Brain microvascular endothelial cell (primary cell): ENCODE results near the gene PDZD8.
"Not testable (repeated sequence)": the region's sequence is repeated elsewhere in the genome, so short reads cannot be mapped to it uniquely, and the experiment has no call there.

ENCODE experiments used
- DNase-seq: peaks from one replicate; pipeline ENCODE4 v3.0.0-alpha.2; 2020
- H3K27ac ChIP-seq: fragments of 250-450 bp; sonication (Bioruptor Pico); 2 replicates; pipeline ENCODE4 v1.5.1; 2020; ENCODE audit warnings: mild to moderate bottlenecking, moderate library complexity
- H3K27me3 ChIP-seq: fragments of 250-450 bp; sonication (Bioruptor Pico); replicated peaks from 2 replicates; pipeline ENCODE4 v1.5.1; 2020; ENCODE audit warnings: mild to moderate bottlenecking
- H3K36me3 ChIP-seq: fragments of 250-450 bp; sonication (Bioruptor Pico); replicated peaks from 2 replicates; pipeline ENCODE4 v1.5.1; 2020; ENCODE audit warnings: mild to moderate bottlenecking
- H3K4me3 ChIP-seq: 2 replicates; pipeline ENCODE4 v1.5.1; 2011; ENCODE audit warnings: low read depth, mild to moderate bottlenecking, control low read depth, low read length, moderate library complexity
- in situ Hi-C: cut with HindIII; loops from 2 replicates; pipeline ENCODE4 v1.10.0; 2017; ENCODE audit warnings: low sequenced_read_pairs, low pct_ligation_motif_present
- TF ChIP-seq, protein P1 (sequence below): IDR thresholded peaks from 2 replicates; pipeline ENCODE4 v1.5.1; 2011; ENCODE audit warnings: low read depth, mild to moderate bottlenecking, moderate library complexity, low read length, control low read depth, inconsistent platforms; ENCODE audit errors: missing control alignments

PDZD8 gene

DNA sequence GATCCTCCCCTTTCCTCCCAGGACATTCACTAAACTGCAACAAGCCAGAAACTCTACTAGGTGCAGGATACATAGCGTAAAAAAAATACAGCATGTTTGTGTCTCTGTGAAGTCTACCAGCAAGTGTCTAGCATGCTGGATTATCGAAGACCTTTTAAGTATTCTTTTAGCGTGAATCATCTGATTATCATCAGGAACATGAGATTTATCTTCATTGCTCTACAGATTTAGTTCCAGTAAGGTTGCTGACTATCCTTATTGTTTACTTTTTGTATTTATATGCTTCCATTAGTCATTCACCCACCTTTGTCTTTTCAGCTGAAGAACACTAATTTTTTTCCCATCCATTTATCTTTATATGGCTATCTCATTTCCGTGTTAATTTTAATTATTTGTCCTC is 62.8 kb downstream of the PDZD8 start:
- TF ChIP-seq, protein P1, sequence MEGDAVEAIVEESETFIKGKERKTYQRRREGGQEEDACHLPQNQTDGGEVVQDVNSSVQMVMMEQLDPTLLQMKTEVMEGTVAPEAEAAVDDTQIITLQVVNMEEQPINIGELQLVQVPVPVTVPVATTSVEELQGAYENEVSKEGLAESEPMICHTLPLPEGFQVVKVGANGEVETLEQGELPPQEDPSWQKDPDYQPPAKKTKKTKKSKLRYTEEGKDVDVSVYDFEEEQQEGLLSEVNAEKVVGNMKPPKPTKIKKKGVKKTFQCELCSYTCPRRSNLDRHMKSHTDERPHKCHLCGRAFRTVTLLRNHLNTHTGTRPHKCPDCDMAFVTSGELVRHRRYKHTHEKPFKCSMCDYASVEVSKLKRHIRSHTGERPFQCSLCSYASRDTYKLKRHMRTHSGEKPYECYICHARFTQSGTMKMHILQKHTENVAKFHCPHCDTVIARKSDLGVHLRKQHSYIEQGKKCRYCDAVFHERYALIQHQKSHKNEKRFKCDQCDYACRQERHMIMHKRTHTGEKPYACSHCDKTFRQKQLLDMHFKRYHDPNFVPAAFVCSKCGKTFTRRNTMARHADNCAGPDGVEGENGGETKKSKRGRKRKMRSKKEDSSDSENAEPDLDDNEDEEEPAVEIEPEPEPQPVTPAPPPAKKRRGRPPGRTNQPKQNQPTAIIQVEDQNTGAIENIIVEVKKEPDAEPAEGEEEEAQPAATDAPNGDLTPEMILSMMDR = no peak
- Histone ChIP-seq H3K27me3 (no peaks in the 10 kb centered on the region), H3K4me3 (no peak overlapping the region), H3K36me3 (no peaks in the 10 kb centered on the region), H3K27ac (no peak overlapping the region)
- in situ Hi-C loops = no loop called here
- DNase-seq = no peak

DNA sequence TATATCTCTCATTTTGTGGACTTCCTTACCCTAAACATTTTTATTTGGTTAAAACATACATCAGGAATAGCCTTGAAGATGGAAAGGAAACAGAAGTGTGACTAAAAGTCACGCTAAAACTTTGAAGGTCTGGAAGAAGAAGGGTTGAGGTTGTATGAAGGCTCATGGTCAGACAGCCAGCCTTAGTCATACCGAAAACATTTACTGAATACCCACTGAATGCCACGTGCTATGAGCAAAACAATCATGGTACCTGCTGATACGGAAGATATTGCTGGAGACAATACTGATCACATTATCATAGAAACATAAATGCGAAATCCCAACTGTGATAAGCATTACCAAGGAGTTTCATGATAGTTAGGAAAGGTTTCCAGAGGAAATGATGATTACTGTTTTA is 64.0 kb downstream of the PDZD8 start:
- Histone ChIP-seq H3K27ac (no peak overlapping the region), H3K4me3 (no peak overlapping the region), H3K36me3 (no peaks in the 10 kb centered on the region), H3K27me3 (no peaks in the 10 kb centered on the region)
- in situ Hi-C loops = no loop called here
- TF ChIP-seq, protein P1 = no peak
- peak; percentile 16 for DNase-seq

DNA sequence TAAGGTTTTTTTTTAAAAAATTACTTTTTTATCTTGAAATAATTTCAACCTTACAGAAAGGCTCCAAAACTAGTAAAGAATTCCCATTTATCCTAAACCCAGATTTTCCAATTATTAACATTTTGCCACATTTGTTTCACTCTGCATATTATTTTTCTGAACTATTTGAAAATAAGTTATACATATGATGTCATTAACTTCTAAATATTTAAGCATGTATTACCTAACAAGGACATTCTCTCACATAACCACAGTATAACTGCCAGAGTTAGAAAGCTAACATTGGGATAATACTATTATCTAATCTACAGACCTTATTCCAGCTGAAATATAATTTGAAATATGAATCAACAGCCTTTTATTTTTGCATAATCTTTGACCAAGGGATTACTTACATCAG is 68.6 kb downstream of the PDZD8 start:
- no peaks in the 10 kb centered on the region for H3K27me3 ChIP-seq
- DNase-seq = no peak

DNA sequence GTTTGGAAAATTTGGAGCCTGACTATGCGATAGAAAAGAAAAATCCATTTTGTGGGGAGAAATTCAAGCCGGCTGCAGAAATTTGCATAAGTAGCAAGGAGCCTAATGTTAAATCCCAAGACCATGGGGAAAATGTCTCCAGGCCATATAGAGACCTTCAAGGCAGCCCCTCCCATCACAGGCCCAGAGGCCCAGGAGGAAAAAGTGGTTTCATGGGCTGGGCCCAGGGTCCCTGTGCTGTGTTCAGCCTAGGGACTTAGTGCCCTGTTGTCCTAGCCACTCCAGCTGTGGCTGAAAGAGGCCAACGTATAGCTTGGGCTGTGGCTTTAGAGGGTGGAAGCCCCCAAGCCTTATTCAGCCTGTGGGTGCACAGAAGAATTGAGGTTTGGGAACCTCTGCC is 71.8 kb downstream of the PDZD8 start:
- H3K27ac ChIP-seq, H3K36me3 ChIP-seq, H3K4me3 ChIP-seq, H3K27me3 ChIP-seq, in situ Hi-C loops, DNase-seq: not testable (repeated sequence)

More for the DNA sequence above, 68.6 kb downstream of the PDZD8 start:
- H3K27ac ChIP-seq = no peak overlapping the region
- no peak overlapping the region for H3K4me3 ChIP-seq
- in situ Hi-C loops = no loop called here
- TF ChIP-seq, protein P1 = no peak
- H3K36me3 ChIP-seq = no peaks in the 10 kb centered on the region

DNA sequence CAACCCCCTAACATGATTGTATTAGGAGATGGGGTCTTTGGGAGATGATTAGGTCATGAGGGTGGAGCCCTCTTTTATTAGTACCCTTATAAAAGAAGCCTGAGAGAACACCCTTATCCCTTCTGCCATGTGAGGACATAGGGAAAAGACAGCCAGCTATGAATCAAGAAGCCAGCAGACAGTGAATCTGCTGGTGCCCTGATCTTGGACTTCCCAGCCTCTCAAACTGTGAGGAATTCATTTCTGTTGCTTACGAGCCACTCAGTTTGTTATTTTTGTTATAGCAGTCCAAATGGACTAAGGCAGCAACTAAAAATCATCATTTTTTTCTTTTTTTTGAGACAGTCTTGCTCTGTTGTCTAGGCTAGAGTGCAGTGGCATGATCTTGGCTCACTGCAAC is 74.6 kb downstream of the PDZD8 start:
- no peak for DNase-seq
- H3K36me3 ChIP-seq = no peaks in the 10 kb centered on the region
- H3K4me3 ChIP-seq = no peak overlapping the region
- in situ Hi-C loops = no loop called here
- TF ChIP-seq, protein P1 = no peak
- no peaks in the 10 kb centered on the region for H3K27me3 ChIP-seq
- no peak overlapping the region for H3K27ac ChIP-seq

DNA sequence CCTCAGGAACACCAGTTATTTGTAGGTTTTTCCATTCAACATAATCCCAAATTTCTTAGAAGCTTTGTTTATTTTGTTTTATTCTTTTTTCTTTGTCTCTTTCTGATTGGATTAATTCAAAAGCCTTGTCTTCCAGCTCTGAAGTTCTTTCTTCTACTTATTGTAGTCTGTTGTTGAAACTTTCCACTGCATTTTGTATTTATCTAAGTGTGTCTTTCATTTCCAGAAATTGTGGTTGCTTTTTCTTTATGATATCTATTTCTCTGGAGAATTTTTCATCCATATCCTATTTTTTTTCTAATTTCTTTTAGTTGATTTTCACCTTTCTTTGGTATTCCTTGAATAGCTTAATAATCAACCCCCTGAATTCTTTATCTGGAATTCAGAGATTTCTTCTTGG is 75.8 kb downstream of the PDZD8 start:
- TF ChIP-seq, protein P1 = no peak
- in situ Hi-C loops = no loop called here
- Histone ChIP-seq H3K27ac (no peak overlapping the region), H3K4me3 (no peak overlapping the region), H3K36me3 (no peaks in the 10 kb centered on the region), H3K27me3 (no peaks in the 10 kb centered on the region)
- DNase-seq = no peak
